D721Med (cell line): Measurements from ENCODE around the gene DSTN.
"Not testable (repeated sequence)": the region's sequence is repeated elsewhere in the genome, so short reads cannot be mapped to it uniquely, and the experiment has no call there.

Experiments used
- DNase-seq: peaks from one replicate; pipeline ENCODE4 v3.0.0; 2011; ENCODE audit warnings: low spot score; ENCODE audit not compliant: insufficient read length
- FAIRE-seq: peaks from 2 replicates; lab custom pipeline; 2011; peaks lifted over from hg19 to GRCh38; lab: Jason Lieb, UNC
- TF ChIP-seq, protein P1 (sequence below): IDR thresholded peaks from 2 replicates; pipeline ENCODE4 v1.5.1; 2012; ENCODE audit warnings: mild to moderate bottlenecking, control low read depth; ENCODE audit not compliant: insufficient read depth; ENCODE audit errors: missing control alignments

Gene DSTN

DNA sequence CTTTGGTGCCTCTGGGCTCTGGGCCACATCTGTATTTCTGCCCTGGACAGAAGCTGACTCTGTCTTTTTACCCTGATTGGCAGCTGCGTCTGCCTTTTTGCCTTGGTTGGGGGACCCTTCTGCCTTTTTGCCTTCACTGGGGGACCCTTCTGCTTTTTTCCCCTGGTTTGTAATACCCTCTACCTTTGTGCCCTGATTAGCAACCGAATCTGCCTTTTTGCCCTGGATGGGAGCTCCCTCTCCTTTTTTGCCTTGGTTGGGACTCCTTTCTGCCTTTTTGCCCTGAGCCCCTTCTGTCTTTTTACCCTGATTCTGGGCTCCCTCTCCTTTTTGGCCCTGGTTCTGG lies 88.7 kb downstream of the DSTN start:
- DNase-seq (no peak), FAIRE-seq (no peak)
- TF ChIP-seq, protein P1, sequence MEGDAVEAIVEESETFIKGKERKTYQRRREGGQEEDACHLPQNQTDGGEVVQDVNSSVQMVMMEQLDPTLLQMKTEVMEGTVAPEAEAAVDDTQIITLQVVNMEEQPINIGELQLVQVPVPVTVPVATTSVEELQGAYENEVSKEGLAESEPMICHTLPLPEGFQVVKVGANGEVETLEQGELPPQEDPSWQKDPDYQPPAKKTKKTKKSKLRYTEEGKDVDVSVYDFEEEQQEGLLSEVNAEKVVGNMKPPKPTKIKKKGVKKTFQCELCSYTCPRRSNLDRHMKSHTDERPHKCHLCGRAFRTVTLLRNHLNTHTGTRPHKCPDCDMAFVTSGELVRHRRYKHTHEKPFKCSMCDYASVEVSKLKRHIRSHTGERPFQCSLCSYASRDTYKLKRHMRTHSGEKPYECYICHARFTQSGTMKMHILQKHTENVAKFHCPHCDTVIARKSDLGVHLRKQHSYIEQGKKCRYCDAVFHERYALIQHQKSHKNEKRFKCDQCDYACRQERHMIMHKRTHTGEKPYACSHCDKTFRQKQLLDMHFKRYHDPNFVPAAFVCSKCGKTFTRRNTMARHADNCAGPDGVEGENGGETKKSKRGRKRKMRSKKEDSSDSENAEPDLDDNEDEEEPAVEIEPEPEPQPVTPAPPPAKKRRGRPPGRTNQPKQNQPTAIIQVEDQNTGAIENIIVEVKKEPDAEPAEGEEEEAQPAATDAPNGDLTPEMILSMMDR = no peak

DNA sequence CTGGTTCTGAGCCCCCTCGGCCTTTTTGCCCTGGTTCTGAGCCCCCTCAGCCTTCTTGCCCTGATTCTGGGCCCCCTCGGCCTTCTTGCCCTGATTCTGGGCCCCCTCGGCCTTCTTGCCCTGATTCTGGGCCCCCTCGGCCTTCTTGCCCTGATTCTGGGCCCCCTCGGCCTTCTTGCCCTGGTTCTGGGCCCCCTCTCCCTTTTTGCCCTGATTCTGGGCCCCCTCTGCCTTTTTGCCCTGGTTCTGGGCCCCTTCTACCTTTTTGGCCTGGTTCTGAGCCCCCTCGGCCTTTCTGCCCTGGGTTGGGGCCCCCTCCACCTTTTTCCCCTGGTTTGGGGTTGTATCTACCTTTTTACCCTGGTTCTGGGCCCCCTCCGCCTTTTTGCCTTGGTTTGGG lies 89.5 kb downstream of the DSTN start:
- not testable (repeated sequence) for FAIRE-seq, DNase-seq
